Smooth muscle cell (in vitro differentiated cells): ENCODE data around the gene LYSET. TPM values are rescaled to one million over a fixed set of nuclear protein-coding genes. Genes with fewer than 3 reads are reported as not detected.
"Not testable (repeated sequence)": the region's sequence is repeated elsewhere in the genome, so short reads cannot be mapped to it uniquely, and the experiment has no call there.

ENCODE experiments used
- DNase-seq: peaks from one replicate; lab custom pipeline; 2025; ENCODE audit not compliant: unreplicated experiment; lab: John Stamatoyannopoulos, UW
- H2AFZ ChIP-seq: fragments of 200-600 bp; sonication (generic); 2 replicates; pipeline ENCODE4 v1.6.0; 2016; ENCODE audit warnings: antibody characterized with exemption, low read depth, mild to moderate bottlenecking
- H3F3A ChIP-seq: fragments of 200-600 bp; sonication (generic); 2 replicates; pipeline ENCODE4 v1.6.0; 2017; ENCODE audit warnings: antibody characterized with exemption, low read depth
- H3K27ac ChIP-seq: fragments of 200-600 bp; sonication (generic); 2 replicates; pipeline ENCODE4 v1.5.1; 2016; ENCODE audit warnings: low read depth, mild to moderate bottlenecking
- H3K27me3 ChIP-seq: fragments of 200-600 bp; sonication (generic); 2 replicates; pipeline ENCODE4 v1.6.1; 2016; ENCODE audit warnings: low read depth, mild to moderate bottlenecking
- H3K36me3 ChIP-seq: fragments of 200-600 bp; sonication (generic); 2 replicates; pipeline ENCODE4 v1.5.1; 2016; ENCODE audit warnings: low read depth
- H3K4me1 ChIP-seq: fragments of 200-600 bp; sonication (generic); 2 replicates; pipeline ENCODE4 v1.5.1; 2016; ENCODE audit warnings: low read depth
- H3K4me2 ChIP-seq: fragments of 200-600 bp; sonication (generic); 2 replicates; pipeline ENCODE4 v1.6.0; 2016; ENCODE audit warnings: mild to moderate bottlenecking
- H3K4me3 ChIP-seq: fragments of 200-600 bp; sonication (generic); 2 replicates; pipeline ENCODE4 v1.5.1; 2016; ENCODE audit warnings: mild to moderate bottlenecking
- H3K79me2 ChIP-seq: fragments of 200-600 bp; sonication (generic); 2 replicates; pipeline ENCODE4 v1.6.0; 2016; ENCODE audit warnings: low read depth, mild to moderate bottlenecking
- H3K9ac ChIP-seq: fragments of 200-600 bp; sonication (generic); 2 replicates; pipeline ENCODE4 v1.6.0; 2016; ENCODE audit warnings: low read depth
- H3K9me3 ChIP-seq: fragments of 200-600 bp; sonication (generic); replicated peaks from 2 replicates; pipeline ENCODE4 v1.5.1; 2016; ENCODE audit warnings: low read depth
- H4K20me1 ChIP-seq: fragments of 200-600 bp; sonication (generic); 2 replicates; pipeline ENCODE4 v1.6.0; 2016; ENCODE audit warnings: low read depth
- WGBS: methylation state at CpG from one replicate; pipeline ENCODE4 v1.1.7; 2016; ENCODE audit warnings: low lambda C conversion rate; 5-methylcytosine and 5-hydroxymethylcytosine counted together
- polyA plus RNA-seq: library from polyadenylated mRNA; unstranded; fragments of >200 nt; fragmentation: Nextera tagmentation; extraction: Ambion mirVana; gene quantifications from 2 replicates; pipeline ENCODE4 v1.2.1, GENCODE V29; 2016
- total RNA-seq: library from RNA; depleted of rRNA; stranded (reverse); fragments of >200 nt; gene quantifications from 2 replicates; pipeline ENCODE4 v1.2.3, GENCODE V29; 2014
- TF ChIP-seq, protein P1 (sequence below): fragments of 200-600 bp; sonication (generic); IDR thresholded peaks from 2 replicates; pipeline ENCODE4 v1.5.1; 2017; ENCODE audit warnings: borderline replicate concordance, mild to moderate bottlenecking, antibody characterized with exemption; ENCODE audit not compliant: insufficient read depth, poor library complexity, severe bottlenecking

Gene LYSET
- total and polyA plus RNA-seq, 2 experiments from 2014 or later, result 7.9 to 17.9 TPM

DNA sequence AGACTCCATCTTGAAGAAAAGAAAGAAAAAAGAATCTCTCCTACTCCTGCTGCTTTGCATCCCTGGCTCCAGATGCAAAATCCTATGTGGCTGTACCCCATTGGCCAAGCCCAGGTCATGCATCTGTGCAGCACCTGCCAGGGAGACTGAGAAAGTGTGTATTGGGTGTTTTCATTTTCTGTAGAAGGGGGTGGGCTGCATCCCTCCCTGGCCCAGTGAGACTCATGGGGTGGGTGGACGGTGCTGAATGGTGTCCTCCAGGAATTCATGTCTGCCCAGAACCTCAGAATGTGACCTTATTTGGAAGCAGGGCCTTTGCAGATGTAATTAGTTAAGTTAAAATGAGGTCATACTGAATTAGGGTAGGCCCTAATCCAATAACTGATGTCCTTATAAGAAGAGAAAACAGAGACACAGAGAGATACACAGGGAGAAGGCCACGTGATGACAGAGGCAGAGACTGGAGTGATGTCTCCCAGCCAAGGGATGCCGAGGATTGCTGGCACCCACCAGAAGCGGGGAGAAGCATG is 23.6 kb upstream of the LYSET start:
- no peaks in the 10 kb centered on the region for H3K4me1 ChIP-seq
- H4K20me1 ChIP-seq, result no peaks in the 10 kb centered on the region
- no peaks in the 10 kb centered on the region for H3K27me3 ChIP-seq
- no peak overlapping the region for H2AFZ ChIP-seq
- H3K27ac ChIP-seq, result no peak overlapping the region
- TF ChIP-seq, protein P1, sequence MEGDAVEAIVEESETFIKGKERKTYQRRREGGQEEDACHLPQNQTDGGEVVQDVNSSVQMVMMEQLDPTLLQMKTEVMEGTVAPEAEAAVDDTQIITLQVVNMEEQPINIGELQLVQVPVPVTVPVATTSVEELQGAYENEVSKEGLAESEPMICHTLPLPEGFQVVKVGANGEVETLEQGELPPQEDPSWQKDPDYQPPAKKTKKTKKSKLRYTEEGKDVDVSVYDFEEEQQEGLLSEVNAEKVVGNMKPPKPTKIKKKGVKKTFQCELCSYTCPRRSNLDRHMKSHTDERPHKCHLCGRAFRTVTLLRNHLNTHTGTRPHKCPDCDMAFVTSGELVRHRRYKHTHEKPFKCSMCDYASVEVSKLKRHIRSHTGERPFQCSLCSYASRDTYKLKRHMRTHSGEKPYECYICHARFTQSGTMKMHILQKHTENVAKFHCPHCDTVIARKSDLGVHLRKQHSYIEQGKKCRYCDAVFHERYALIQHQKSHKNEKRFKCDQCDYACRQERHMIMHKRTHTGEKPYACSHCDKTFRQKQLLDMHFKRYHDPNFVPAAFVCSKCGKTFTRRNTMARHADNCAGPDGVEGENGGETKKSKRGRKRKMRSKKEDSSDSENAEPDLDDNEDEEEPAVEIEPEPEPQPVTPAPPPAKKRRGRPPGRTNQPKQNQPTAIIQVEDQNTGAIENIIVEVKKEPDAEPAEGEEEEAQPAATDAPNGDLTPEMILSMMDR, result no peak
- H3K9me3 ChIP-seq, result no peaks in the 10 kb centered on the region
- DNase-seq, result no peak
- H3K4me3 ChIP-seq, result no peak overlapping the region
- WGBS, result 78% methylated on average over 4 of the region's 4 CpGs
- H3K4me2 ChIP-seq, result no peak overlapping the region
- H3K36me3 ChIP-seq, result no peaks in the 10 kb centered on the region
- no peaks in the 10 kb centered on the region for H3K79me2 ChIP-seq
- H3F3A ChIP-seq, result no peaks in the 10 kb centered on the region
- no peak overlapping the region for H3K9ac ChIP-seq

DNA sequence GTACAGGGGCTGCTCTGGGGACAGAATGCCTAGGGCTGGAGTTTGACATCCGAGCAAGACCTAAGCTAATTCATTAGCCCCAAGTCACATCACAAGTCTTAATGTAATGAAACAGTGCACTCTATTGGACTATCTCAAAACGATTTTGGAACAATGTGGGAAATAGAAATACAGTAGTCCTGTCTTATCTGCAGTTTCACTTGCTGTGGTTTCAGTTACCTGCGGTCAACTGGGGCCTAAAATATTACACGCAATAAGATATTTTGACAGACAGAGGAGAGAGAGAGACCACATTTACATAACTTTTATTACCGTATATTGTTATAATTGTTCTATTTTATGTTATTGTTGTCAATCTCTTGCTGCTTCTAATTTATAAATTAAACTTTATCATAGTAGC is 21.6 kb upstream of the LYSET start:
- H3K27me3 ChIP-seq, result no peaks in the 10 kb centered on the region
- no peaks in the 10 kb centered on the region for H3K36me3 ChIP-seq
- no peak overlapping the region for H3K4me2 ChIP-seq
- no peaks in the 10 kb centered on the region for H3K9me3 ChIP-seq
- H3K9ac ChIP-seq, result no peak overlapping the region
- H3K4me3 ChIP-seq, result no peak overlapping the region
- H3F3A ChIP-seq, result no peaks in the 10 kb centered on the region
- H3K27ac ChIP-seq, result no peak overlapping the region
- H3K4me1 ChIP-seq, result no peaks in the 10 kb centered on the region
- 79% methylated on average over 5 of the region's 5 CpGs for WGBS
- no peaks in the 10 kb centered on the region for H4K20me1 ChIP-seq
- no peaks in the 10 kb centered on the region for H3K79me2 ChIP-seq
- DNase-seq, result no peak
- no peak overlapping the region for H2AFZ ChIP-seq
- TF ChIP-seq, protein P1, result no peak

DNA sequence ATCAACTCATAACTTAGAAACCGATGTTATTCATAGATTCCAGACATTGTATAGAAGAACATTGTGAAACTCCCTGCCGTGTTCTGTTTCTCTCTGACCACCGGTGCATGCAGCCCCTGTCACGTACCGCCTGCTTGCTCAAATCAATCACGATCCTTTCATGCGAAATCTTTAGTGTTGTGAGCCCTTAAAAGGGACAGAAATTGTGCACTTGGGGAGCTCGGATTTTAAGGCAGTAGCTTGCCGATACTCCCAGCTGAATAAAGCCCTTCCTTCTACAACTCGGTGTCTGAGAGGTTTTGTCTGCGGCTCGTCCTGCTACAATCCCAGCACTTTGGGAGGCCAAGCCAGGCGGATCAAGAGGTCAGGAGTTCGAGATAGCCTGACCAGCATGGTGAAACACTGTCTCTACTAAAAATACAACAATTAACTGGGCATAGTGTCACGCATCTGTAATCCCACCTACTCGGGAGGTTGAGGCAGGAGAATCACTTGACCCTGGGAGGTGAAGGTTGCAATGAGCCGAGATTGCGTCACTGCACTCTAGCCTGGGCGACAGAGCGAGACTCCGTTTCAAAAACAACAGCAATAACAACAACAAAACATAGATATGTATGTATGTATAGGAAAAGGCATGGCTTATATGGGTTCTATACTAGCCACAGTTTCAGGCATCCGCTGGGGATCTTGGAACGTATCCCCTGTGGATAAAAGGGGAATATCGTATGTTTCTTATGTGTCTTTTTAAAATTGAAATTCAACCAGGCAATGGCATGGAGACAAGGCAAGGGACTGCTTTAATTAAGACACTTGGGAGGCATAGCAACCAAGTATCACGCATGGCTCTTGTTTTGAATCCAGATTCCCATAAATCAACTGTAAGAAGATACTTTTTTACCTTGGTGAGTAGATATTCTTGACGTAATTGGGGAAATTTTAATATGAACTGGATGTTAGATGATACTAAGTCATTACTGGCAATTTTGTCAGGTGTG is 19.5 kb upstream of the LYSET start:
- H3K79me2 ChIP-seq, H3F3A ChIP-seq, H3K4me1 ChIP-seq, H3K36me3 ChIP-seq, DNase-seq, H3K9me3 ChIP-seq, H3K4me2 ChIP-seq, H3K9ac ChIP-seq, H3K27ac ChIP-seq, H3K4me3 ChIP-seq, H3K27me3 ChIP-seq, H2AFZ ChIP-seq, H4K20me1 ChIP-seq: not testable (repeated sequence)
- 93% methylated on average over 26 of the region's 26 CpGs for WGBS

DNA sequence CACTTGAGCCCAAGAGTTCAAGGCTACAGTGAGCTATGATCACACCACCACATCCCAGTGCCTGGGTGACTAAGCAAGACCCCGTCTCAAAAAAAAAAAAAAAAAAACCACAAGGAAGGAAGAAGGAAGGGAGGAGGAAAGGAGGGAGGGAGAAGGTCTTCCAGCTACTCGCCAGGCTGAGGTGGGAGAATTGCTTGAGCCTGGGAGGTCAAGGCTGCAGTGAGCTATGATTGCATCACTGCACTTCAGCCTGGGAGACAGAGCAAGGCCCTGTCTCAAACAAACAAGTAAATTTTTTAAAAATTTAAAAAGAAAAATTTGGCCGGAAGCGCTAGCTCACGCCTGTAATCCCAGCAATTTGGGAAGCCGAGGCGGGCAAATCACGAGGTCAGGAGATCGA is 16.5 kb upstream of the LYSET start:
- not testable (repeated sequence) for H2AFZ ChIP-seq, H3K4me3 ChIP-seq, H3K36me3 ChIP-seq, H3K9me3 ChIP-seq, H3K79me2 ChIP-seq, H3K9ac ChIP-seq, H3K4me2 ChIP-seq, H3K4me1 ChIP-seq, H3K27me3 ChIP-seq, H4K20me1 ChIP-seq, DNase-seq, H3F3A ChIP-seq, H3K27ac ChIP-seq
- WGBS, result 87% methylated on average over 9 of the region's 9 CpGs

DNA sequence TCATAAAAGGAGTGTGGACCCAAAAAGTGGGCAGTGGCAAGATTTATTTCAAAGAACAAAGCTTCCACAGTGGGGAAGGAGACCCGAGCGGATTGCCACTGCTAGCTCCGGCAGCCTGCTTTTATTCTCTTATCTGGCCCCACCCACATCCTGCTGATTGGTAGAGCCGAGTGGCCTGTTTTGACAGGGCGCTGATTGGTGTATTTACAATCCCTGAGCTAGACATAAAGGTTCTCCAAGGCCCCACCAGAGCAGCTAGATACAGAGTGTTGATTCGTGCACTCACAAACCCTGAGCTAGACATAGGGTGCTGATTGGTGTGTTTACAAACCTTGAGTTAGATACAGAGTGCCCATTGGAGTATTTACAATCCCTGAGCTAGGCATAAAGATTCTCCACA is 15.5 kb upstream of the LYSET start:
- H3K36me3 ChIP-seq, H3F3A ChIP-seq, H3K79me2 ChIP-seq, H2AFZ ChIP-seq, H3K4me2 ChIP-seq, DNase-seq, H3K9me3 ChIP-seq, H3K9ac ChIP-seq, H3K4me1 ChIP-seq, H4K20me1 ChIP-seq, H3K27ac ChIP-seq, H3K27me3 ChIP-seq, H3K4me3 ChIP-seq: not testable (repeated sequence)
- 91% methylated on average over 6 of the region's 6 CpGs for WGBS

DNA sequence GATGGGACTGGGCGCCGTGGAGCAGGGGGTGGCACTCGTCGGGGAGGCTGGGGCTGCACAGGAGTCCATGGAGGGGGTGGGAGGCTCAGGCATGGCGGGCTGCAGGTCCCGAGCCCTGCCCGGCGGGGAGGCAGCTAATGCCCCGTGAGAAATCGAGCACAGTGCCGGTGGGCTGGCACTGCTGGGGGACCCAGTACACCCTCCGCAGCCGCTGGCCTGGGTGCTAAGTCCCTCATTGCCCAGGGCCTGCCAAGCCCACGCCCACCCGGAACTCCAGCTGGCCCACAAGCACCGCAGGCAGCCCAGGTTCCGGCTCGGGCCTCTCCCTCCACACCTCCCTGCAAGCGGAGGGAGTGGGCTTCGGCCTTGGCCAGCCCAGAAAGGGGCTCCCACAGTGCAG is 15.0 kb upstream of the LYSET start:
- WGBS, result 94% methylated on average over 11 of the region's 20 CpGs
- not testable (repeated sequence) for H3K9ac ChIP-seq

More for the DNA sequence above, 15.0 kb upstream of the LYSET start:
- not testable (repeated sequence) for H3K79me2 ChIP-seq, H3F3A ChIP-seq, H3K9me3 ChIP-seq, H3K4me3 ChIP-seq, DNase-seq, H3K4me2 ChIP-seq, H3K36me3 ChIP-seq, H3K27ac ChIP-seq, H4K20me1 ChIP-seq, H3K4me1 ChIP-seq, H2AFZ ChIP-seq, H3K27me3 ChIP-seq
